H1 (cell line): ENCODE data around the gene ABCC6. TPM values are rescaled to one million over a fixed set of nuclear protein-coding genes. Genes with fewer than 3 reads are reported as not detected.

Source experiments
- ATF3 ChIP-seq: IDR thresholded peaks from 2 replicates; pipeline ENCODE4 v1.6.1; 2011; ENCODE audit warnings: low read depth, mild to moderate bottlenecking, low read length; ENCODE audit not compliant: insufficient read depth
- CHD7 ChIP-seq: fragments of 300-600 bp; sonication (generic); IDR thresholded peaks from 2 replicates; pipeline ENCODE4 v1.7.1; 2012; ENCODE audit warnings: low read length, moderate library complexity, mild to moderate bottlenecking, inconsistent platforms; ENCODE audit not compliant: insufficient replicate concordance
- CREB1 ChIP-seq: IDR thresholded peaks from 2 replicates; pipeline ENCODE4 v1.6.1; 2012; ENCODE audit warnings: inconsistent platforms
- EZH2 ChIP-seq: fragments of 200-600 bp; sonication (generic); IDR thresholded peaks from 2 replicates; pipeline ENCODE4 v1.7.1; 2012; ENCODE audit warnings: low read depth, mild to moderate bottlenecking, moderate library complexity, low read length, inconsistent platforms; ENCODE audit not compliant: severe bottlenecking
- HDAC2 ChIP-seq, 2 experiments: fragments of 300-600 bp in 1 of 2; sonication (generic) in 1 of 2; IDR thresholded peaks; 2 replicates each; pipeline ENCODE4 v1.6.1; 2011 to 2012; ENCODE audit warnings: low read depth in 2 of 2, low read length in 2 of 2, mild to moderate bottlenecking in 2 of 2, moderate library complexity in 2 of 2, borderline replicate concordance in 1 of 2, inconsistent platforms in 1 of 2
- MAX ChIP-seq: IDR thresholded peaks from 2 replicates; pipeline ENCODE4 v1.6.1; 2012; ENCODE audit warnings: inconsistent platforms
- SIN3A ChIP-seq, 2 experiments: IDR thresholded peaks in 1 of 2; conservative IDR thresholded peaks in 1 of 2; 2 replicates each; pipeline ENCODE4 v1.6.1; 2011 to 2012; ENCODE audit warnings: low read length in 2 of 2, improper control_type of control experiment in 1 of 2, low read depth in 1 of 2, mild to moderate bottlenecking in 1 of 2
- SRF ChIP-seq: IDR thresholded peaks from 2 replicates; pipeline ENCODE4 v1.6.1; 2011; ENCODE audit warnings: mild to moderate bottlenecking, low read depth, low read length, moderate library complexity
- polyA plus RNA-seq, 7 experiments: library from polyadenylated mRNA; depleted of rRNA in 3 of 7; stranded (reverse) in 5 of 7; unstranded in 2 of 7; fragments of >200 nt in 5 of 7; fragments of 200-250 nt in 2 of 7; gene quantifications; 1 replicate in 5 of 7; 2 replicates in 1 of 7; 4 replicates in 1 of 7; pipeline versions ENCODE4 v1.2.1 to v1.2.3, GENCODE V29; 2011 to 2013; ENCODE audit warnings: missing spikeins in 2 of 7, mixed read lengths in 2 of 7
- total RNA-seq: library from RNA; stranded (reverse); fragmentation: NEBNext Ultra II Directional; extraction: Animal tissue kit (Norgen Biotek cat#: 25700); gene quantifications from 2 replicates; pipeline ENCODE4 v1.2.1, GENCODE V29; 2021

The ABCC6 gene
- total and polyA plus RNA-seq, 2 of the 8 experiments (the other 6 are each of a cell fraction or from before 2014, with no cell fraction given): 1.6 to 1.8 TPM

- TF ChIP-seq SRF: no peak
- TF ChIP-seq ATF3: no peak
- TF ChIP-seq HDAC2 (IDR thresholded peaks at IDR 0.05; ENCODE audit: borderline replicate concordance in 1 of 2, low read depth in 2 of 2, low read length in 2 of 2): no peak
- TF ChIP-seq EZH2: no peak
- no peak for TF ChIP-seq CHD7
- no peak for TF ChIP-seq CREB1
- TF ChIP-seq SIN3A (conservative IDR thresholded peaks at IDR 0.05 in 1 of 2, IDR thresholded peaks at IDR 0.05 in 1 of 2; ENCODE audit: low read depth in 1 of 2, low read length in 2 of 2): no peak
- no peak for TF ChIP-seq MAX
These were observed 36.5 kb downstream of the ABCC6 start (continued) for GRCh38 chr16:16186820-16187219.
